GM10847 (cell line): ENCODE measurements around the gene TOMM40L.

Source experiments
- POLR2A ChIP-seq: IDR thresholded peaks from 2 replicates; pipeline ENCODE4 v1.6.1; 2011; ENCODE audit not compliant: insufficient read length; ENCODE audit errors: extremely low read depth

The TOMM40L gene

DNA sequence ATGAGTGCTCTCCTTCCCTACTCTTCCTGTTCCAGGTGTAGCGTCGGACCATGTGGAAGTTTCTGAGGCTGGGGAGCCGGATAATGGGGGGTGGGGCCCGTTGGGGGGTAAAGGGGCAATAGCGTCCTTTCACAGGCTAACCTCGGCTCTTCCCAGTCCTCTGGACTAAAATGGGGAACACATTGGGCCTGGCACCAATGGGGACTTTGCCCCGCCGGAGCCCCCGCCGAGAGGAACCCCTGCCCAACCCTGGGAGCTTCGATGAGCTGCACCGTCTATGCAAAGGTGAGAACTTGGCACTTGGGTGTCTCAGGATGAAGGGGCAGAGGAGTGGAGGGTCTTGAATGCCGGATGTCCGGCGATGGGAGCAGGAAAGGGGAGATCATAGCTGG lies 456 bp downstream of the TOMM40L start:
- no peak for TF ChIP-seq POLR2A

DNA sequence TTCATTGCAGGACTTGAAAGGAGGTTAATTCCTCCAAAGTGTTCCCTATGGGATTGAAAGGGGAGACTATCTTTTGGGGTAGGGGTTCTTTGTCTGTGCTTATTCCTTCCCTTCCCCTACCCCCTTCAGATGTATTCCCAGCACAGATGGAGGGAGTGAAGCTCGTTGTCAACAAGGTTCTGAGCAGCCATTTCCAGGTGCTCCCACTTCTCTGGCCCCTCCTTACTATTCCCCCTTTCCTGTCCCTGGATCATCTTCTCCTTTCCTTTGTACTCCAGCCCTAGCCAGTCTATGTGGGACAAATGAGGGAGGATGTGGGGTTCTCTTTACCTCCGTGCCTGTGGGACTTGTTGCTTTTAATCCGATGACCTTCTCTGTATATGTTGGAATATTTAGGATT lies 899 bp downstream of the TOMM40L start:
- no peak for TF ChIP-seq POLR2A

DNA sequence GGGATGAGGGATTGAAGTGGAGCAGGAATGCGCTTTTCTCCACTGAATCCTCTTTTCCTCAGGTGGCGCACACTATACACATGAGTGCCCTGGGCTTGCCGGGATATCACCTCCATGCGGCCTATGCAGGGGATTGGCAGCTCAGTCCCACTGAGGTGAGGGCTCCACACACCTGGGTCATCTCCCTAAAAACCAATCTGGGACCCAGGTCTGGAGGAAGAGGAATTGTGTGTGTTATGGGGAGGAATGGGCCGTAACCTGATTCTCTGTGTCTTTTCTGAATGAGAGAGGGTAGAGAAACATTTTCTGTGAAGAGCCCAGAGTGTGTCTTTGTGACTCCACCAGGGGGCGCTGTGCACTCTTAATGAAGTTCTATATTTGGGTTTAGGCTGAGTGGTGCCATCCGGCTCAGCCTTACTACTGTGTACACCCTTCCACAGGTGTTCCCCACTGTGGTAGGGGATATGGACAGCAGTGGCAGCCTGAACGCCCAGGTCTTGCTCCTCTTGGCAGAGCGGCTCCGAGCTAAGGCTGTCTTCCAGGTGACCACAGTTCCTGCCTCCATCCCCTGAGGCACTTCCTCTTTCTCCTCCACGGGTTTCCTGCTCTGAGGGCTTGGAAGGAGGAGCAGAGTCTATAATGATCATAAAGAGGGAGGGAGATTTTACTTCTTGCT lies 1.5 kb downstream of the TOMM40L start:
- TF ChIP-seq POLR2A: no peak

DNA sequence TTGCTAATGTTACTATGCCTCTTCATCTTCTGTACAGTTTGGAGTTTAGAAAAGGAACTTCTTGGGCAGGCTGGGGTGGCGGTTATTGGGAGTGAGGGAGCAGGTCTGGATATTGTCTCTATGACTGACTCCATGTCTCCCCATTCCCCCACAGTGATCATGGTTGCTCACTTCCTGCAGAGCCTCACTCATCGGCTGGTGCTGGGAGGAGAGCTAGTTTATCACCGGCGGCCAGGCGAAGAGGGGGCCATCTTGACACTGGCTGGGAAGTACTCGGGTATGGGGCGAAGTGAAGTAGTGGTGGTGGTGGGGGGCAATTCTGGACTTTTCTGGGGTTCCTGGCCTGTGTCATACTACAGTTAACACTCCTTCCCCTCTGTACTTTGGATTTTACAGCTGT lies 2.2 kb downstream of the TOMM40L start:
- TF ChIP-seq POLR2A: no peak

GRCh38 chr1:161229896-161230295 lies 4.0 kb downstream of the TOMM40L start:
- no peak for TF ChIP-seq POLR2A

GRCh38 chr1:161230762-161231161 lies 4.9 kb downstream of the TOMM40L start:
- TF ChIP-seq POLR2A: no peak

- TF ChIP-seq POLR2A: no peak
Measured at GRCh38 chr1:161233102-161233501, 7.2 kb downstream of the TOMM40L start.

- no peak for TF ChIP-seq POLR2A
Measured at GRCh38 chr1:161235957-161236775, 10.3 kb downstream of the TOMM40L start.

DNA sequence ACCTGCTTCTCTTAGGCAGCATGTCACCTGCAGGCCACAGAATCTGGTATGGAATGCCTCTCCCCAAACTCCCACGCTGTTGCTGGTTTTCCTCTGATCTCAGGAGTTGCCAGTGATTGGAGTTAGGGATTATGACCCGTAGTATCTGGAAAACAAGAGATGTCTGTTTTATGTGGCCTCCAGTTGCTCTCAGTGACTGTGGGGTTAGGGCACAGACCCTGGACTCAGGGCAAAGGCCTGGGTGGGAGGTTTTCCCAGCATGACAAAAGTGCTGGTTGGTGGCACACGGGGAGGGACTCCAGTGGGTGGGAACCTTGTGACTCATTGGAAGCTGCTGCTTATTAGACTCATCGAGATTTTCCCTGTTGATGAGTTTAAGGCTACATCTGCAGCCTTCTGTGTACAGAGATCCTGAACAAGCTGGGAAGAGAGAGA lies 12.2 kb downstream of the TOMM40L start, which contains the start of gene NR1I3:
Gene NR1I3 (minus strand): TSS at position 165 of the 435 bp plus-strand sequence. CDS start 1,638 bp downstream, outside the sequence.
- TF ChIP-seq POLR2A: no peak

- TF ChIP-seq POLR2A: no peak
Measured at GRCh38 chr1:161241682-161242081, 15.8 kb downstream of the TOMM40L start.

- TF ChIP-seq POLR2A: no peak
Measured at GRCh38 chr1:161242313-161242712, 16.5 kb downstream of the TOMM40L start.

DNA sequence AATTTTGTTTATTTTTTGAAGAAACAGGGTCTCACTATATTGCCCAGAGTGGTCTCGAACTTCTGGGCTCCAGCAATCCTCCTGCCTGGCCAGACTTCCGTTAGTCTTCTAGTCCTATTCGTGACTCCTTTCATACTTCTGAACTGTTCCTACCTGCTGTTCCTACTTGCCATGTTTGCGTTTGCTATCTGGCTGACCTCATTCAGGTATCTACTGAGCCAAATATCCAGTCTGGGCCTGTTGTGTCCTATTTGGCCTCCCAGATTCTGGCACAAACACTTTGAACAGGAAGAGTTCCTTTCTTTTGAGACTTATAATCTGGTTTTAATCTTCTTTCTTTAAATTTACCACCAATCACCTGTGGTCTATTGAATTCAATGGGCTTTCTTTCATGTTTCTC lies 19.0 kb downstream of the TOMM40L start:
- no peak for TF ChIP-seq POLR2A

- no peak for TF ChIP-seq POLR2A
Measured at GRCh38 chr1:161250829-161251228, 25.0 kb downstream of the TOMM40L start.

GRCh38 chr1:161251579-161251978 lies 25.7 kb downstream of the TOMM40L start:
- no peak for TF ChIP-seq POLR2A

- TF ChIP-seq POLR2A: no peak
Measured at GRCh38 chr1:161258439-161259344, 32.8 kb downstream of the TOMM40L start, which contains the start of gene PCP4L1. PCP4L1 (plus strand) TSS chr1:161258745; CDS start chr1:161258975, 230 bp downstream.
